MM.1S (cell line): ENCODE measurements around the gene HOXA6.

Experiments used
- EZH2 ChIP-seq: fragments of 300-600 bp; sonication (generic); optimal IDR thresholded peaks from 2 replicates; pipeline ENCODE3; 2017; ENCODE audit warnings: low read depth, mild to moderate bottlenecking, antibody characterized with exemption, low read length, mixed read lengths
- EZH2phosphoT487 ChIP-seq: fragments of 300-600 bp; sonication (generic); IDR thresholded peaks from 2 replicates; pipeline ENCODE4 v1.6.1; 2018; ENCODE audit warnings: antibody characterized with exemption, low read length
- TF ChIP-seq, protein P1 (sequence below): fragments of 300-600 bp; sonication (generic); IDR thresholded peaks from 2 replicates; pipeline ENCODE4 v1.5.1; 2016; ENCODE audit warnings: antibody characterized with exemption, low read length, mixed read lengths

DNA sequence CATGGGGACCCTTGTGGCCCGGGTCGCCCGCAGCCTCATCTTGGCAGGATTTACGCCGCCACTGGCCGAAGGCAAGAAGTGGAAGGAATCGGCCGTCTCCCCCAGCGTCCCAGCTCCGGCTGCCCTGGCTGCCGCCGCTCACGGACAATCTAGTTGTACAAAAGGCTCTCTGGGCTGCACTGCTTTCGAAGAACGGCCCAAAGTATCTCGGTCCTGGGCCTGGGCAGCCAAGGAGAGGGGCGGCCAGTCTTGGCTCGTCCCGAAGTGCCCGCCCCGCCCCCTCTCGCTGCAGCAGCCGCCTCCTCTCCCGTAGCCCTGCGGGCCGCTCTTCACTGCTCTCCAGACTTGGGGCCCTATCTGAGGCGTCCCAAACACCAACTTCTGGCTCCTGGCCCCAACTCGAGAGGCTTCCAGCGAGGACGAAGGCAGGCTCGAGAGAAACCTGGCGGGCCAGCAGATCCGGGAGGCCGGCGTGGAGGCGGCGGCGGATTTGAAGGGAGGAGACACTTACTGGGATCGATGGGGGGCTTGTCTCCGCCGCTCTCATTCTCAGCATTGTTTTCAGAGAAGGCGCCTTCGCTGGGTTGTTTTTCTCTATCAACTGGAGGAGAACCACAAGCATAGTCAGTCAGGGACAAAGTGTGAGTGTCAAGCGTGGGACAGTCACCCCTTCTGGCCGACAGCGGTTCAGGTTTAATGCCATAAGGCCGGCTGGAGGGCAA, 17.0 kb upstream of the HOXA6 start:
- TF ChIP-seq, protein P1, sequence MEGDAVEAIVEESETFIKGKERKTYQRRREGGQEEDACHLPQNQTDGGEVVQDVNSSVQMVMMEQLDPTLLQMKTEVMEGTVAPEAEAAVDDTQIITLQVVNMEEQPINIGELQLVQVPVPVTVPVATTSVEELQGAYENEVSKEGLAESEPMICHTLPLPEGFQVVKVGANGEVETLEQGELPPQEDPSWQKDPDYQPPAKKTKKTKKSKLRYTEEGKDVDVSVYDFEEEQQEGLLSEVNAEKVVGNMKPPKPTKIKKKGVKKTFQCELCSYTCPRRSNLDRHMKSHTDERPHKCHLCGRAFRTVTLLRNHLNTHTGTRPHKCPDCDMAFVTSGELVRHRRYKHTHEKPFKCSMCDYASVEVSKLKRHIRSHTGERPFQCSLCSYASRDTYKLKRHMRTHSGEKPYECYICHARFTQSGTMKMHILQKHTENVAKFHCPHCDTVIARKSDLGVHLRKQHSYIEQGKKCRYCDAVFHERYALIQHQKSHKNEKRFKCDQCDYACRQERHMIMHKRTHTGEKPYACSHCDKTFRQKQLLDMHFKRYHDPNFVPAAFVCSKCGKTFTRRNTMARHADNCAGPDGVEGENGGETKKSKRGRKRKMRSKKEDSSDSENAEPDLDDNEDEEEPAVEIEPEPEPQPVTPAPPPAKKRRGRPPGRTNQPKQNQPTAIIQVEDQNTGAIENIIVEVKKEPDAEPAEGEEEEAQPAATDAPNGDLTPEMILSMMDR = no peak
- no peak for TF ChIP-seq EZH2
- no peak for TF ChIP-seq EZH2phosphoT487
